ENCODE measurements around the gene SLC44A1.

Gene SLC44A1

DNA sequence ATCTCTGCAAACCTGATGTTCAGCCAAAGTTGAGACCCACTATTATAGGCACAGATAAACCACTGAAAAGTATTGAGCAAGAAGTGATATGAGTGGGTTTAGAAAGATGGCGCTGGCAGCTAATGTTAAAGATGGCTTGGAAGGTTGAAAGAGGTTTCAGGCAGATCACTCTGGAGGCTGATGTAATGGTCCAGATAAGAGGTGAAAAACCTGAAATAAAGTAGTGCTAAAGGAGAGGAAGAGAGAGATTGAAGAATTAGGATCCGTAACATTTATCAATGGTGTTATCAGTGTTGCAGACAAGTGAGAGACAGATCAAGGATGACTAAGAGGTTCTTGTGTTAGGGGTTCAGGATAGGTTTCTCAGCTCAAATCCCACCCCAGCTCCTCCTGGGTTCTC lies 58.3 kb downstream of the SLC44A1 start:
- no peak for DNase-seq (ENCODE audit: low read depth in 2 of 2)

GRCh38 chr9:105305856-105306255 lies 61.4 kb downstream of the SLC44A1 start:
- no peak for DNase-seq (ENCODE audit: low read depth in 2 of 2)

- no peak for DNase-seq (ENCODE audit: low read depth in 2 of 2)
These were observed 62.1 kb downstream of the SLC44A1 start for GRCh38 chr9:105306351-105307140.

DNA sequence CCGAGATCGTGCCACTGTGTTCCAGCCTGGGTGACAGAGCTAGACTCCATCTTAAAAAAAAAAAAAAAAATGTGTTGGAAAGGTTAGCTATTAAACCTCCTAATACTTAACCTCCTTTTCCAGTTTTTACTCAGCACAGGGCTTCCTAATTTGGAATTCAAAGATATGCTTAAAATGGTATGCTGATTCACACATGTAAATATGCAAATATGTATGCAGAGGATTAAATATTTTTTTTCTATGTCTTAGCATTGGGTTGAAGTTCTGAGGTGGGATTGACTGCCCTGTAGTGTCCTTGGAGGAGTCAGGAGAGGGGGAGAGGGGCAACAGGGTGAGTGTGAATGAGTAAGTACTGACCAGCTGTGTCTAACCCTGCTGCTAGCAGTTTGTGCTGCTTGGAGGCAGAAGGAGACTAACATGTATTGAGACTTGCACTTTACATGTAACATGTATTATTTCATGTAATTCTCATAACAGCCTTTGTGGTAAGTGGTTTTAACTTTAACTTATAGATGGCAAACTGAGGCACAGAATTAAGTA lies 63.2 kb downstream of the SLC44A1 start:
- DNase-seq (ENCODE audit: low read depth in 2 of 2) = no peak

GRCh38 chr9:105308461-105309341 lies 64.2 kb downstream of the SLC44A1 start:
- DNase-seq (ENCODE audit: low read depth in 2 of 2) = no peak

- no peak for DNase-seq (ENCODE audit: low read depth in 2 of 2)
These were observed 65.1 kb downstream of the SLC44A1 start for GRCh38 chr9:105309531-105309931.

DNA sequence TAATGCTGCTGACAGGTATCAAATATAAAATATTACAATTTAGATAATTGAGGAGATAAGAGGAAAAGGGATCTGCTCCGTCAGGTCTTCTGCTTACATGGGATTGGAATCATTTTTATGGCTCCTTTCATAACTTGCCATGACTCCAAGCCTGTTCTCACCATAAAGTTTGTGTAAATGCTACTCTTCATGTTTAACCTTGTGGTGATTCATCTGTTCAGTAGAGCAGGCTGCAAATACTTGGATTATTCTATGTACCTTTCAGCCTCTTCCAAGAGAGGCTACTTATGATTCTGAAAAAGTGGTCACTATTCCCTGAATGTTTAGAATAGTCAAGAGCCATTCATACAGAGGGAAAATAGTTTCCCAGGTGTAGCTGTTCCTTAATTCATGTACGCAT lies 66.9 kb downstream of the SLC44A1 start:
- no peak for DNase-seq (ENCODE audit: low read depth in 2 of 2)

GRCh38 chr9:105313238-105313637 lies 68.8 kb downstream of the SLC44A1 start:
- no peak for DNase-seq (ENCODE audit: low read depth in 2 of 2)

GRCh38 chr9:105316703-105317102 lies 72.3 kb downstream of the SLC44A1 start:
- DNase-seq (ENCODE audit: low read depth in 2 of 2) = no peak

DNA sequence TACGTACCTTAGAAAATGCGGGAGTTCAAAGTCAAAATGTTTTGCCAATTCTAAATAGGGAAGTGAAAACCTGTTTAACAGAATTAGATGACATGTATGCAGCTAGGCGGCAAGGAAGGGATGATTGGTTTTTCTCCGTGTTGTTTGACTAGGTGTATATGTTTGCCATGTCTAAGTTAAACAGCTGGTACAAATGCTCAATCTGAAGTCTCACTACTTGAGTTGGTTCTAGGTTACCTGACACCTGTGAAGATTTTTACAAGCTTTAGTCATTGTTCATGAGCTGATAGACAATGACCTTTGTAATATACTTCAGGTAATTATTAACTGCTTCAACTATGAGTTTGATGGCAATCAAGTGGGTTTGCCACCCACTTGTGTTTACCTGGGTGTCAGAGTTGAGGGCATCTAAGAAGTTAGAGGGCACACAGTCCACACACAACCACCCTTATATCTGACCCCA lies 74.3 kb downstream of the SLC44A1 start:
- DNase-seq (ENCODE audit: low read depth in 2 of 2) = no peak

GRCh38 chr9:105319202-105319813 lies 74.9 kb downstream of the SLC44A1 start:
- DNase-seq (ENCODE audit: low read depth in 2 of 2) = no peak

DNA sequence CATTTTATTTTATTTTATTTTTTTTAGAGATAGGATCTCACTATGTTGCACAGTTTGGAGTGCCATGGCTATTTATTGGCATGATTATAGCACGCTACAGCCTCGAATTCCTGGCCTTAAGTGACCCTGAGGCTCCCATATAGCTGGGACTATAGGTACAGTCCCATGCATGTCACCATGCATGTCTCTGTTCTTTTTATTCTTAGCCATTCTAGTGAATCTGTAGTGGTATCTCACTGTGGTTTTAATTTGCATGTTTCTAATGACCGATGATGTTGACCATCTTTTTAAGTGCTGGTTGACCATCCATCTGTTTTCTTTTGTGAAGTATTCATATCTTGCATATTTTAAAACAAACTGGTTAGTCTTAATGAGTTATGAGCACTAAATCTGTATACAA lies 76.1 kb downstream of the SLC44A1 start:
- DNase-seq (ENCODE audit: low read depth in 2 of 2) = no peak

DNA sequence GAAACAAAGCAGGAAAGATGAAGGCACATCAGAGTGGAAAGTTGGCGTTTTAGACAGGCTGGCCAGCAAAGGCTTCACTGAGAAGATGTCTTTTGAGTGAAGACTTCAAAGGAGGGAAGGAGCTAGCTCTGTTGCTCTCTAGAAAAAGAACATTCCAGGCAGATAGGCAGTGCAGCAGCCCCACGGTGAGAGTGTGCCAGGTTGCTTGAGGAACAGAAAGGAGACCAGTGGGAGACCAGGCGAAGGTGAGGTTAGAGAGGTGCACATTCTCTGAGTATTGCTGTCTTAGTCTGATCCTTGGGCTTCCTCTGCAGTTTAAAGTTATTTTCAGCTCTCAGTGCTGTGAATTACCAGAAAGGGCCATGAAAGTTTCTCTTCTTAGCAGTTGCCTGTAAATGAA lies 83.8 kb downstream of the SLC44A1 start:
- DNase-seq (ENCODE audit: low read depth in 2 of 2) = no peak

DNA sequence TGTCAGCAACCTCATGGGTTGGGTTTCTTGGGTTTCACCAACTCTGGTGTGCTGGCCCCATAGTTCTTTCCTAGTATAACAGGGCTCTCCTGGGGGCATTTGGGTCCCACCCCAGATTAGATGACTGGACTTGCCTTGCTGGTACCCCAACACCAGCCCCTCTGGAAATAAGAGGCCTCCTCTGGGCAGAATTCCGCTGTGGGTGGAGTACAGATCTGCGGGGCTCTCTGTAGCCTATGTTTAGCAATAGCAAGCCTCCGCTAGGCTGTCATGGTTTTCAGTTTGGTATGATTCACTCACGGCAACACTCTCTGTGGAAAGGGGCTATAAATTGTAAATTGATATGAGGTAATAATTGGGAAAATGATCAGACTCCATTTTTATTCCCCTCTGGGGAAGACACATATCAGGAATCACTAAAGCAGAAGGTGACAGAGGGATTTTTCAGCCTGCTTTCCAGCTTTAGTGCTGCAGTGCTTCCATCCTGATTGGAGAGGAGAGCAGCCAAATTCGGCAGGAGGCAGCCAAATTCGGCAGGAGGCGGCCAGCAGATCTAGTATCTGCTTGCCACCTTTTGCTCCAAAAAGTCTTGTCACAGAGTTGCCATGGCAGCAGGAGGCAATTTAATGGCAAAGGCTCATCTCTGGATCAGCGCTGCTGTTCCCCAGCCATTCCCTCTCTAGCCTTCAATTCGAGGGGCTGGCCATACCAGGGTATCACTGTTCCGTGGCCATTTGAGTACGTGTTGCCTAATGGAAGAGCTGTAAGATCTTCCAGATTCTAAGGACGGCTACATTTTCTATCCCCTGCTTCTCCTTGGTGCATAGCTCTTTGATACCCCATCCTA lies 84.6 kb downstream of the SLC44A1 start:
- DNase-seq (ENCODE audit: low read depth in 2 of 2) = no peak

DNA sequence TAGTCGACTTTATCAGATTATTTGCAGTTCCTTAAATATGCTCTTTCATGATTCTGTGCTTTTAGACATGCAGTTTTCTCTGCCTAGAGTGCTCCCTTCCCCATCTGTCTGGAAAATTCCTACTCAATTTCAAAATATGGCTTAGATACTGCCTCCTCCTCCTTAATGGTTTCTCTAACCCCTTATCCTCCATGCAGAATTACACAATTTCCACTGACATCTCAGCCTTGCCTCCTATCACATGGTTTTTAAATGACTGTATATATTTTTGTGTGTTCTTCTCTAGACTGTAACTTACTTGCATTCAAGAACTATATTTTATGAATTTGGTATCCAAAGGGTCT lies 85.2 kb downstream of the SLC44A1 start:
- DNase-seq (ENCODE audit: low read depth in 2 of 2) = no peak

DNA sequence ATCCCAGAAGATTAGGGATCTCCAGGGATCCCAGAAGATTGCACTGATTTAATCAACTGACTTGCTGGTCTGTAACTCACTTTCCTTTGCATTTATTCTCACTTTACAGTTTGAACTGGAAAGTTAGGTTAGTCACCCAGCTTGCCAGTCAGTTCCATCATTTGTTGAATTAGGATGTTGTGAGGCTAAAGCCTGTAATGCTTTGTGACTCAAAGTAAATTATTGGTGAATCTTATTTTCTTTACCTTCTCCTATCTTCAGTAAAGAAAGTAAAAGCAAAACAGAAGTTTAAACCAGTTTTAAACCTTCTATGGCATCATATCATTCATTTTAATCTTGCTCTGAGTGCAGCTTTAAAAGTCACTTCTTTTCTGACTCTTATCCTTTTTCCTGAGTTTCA lies 85.8 kb downstream of the SLC44A1 start:
- DNase-seq (ENCODE audit: low read depth in 2 of 2) = no peak

GRCh38 chr9:105330755-105331154 lies 86.3 kb downstream of the SLC44A1 start:
- no peak for DNase-seq (ENCODE audit: low read depth in 2 of 2)

DNA sequence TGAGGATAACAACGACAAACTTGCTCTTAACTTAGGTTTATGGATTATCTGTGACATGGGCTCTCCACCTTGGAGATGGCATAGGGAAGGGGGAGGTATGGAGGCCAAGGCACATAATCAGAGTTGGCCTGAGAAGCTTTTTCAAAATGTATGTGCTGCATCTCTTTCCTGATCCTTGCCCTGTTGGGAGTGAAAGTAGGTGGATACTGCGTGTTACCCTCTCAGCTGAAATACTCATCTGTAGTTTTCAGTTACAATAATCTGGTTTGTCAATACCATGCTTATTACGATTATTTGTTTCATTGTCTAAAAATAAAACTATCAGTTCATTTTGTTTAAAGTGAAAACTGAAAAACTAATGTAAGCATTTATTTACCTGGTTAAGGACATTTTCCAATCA lies 86.7 kb downstream of the SLC44A1 start:
- no peak for DNase-seq (ENCODE audit: low read depth in 2 of 2)

GRCh38 chr9:105331755-105332154 lies 87.3 kb downstream of the SLC44A1 start:
- no peak for DNase-seq (ENCODE audit: low read depth in 2 of 2)

- DNase-seq (ENCODE audit: low read depth in 2 of 2) = no peak
These were observed 88.0 kb downstream of the SLC44A1 start for GRCh38 chr9:105332471-105332870.

- no peak for DNase-seq (ENCODE audit: low read depth in 2 of 2)
These were observed 88.6 kb downstream of the SLC44A1 start for GRCh38 chr9:105333076-105333475.
